HepG2 (cell line): Measurements from ENCODE around the gene COL27A1. TPM values are rescaled to one million over a fixed set of nuclear protein-coding genes. Genes with fewer than 3 reads are reported as not detected.

Source experiments
- BCLAF1 ChIP-seq: fragments of 450-650 bp; IDR thresholded peaks from 2 replicates; pipeline ENCODE4 v1.6.1; 2017; ENCODE audit warnings: mild to moderate bottlenecking
- BHLHE40 ChIP-seq: IDR thresholded peaks from 2 replicates; pipeline ENCODE4 v1.6.1; 2011; ENCODE audit warnings: low read length, improper control_type of control experiment
- GATA4 ChIP-seq: sonication (generic); IDR thresholded peaks from 2 replicates; pipeline ENCODE4 v1.6.1; 2016; ENCODE audit warnings: antibody characterized with exemption, low read depth, borderline replicate concordance
- HHEX ChIP-seq: IDR thresholded peaks from 2 replicates; pipeline ENCODE4 v1.6.1; 2016; ENCODE audit warnings: control low read depth
- NFAT5 ChIP-seq: sonication (generic); formaldehyde crosslinking; IDR thresholded peaks from 2 replicates; pipeline ENCODE4 v1.4.0; 2020; ENCODE audit warnings: missing genetic modification reagents
- NFATC3 ChIP-seq: sonication (generic); formaldehyde crosslinking; IDR thresholded peaks from 2 replicates; pipeline ENCODE4 v1.5.1; 2020; ENCODE audit warnings: mild to moderate bottlenecking, missing genetic modification reagents
- PHB2 ChIP-seq: fragments of 450-650 bp; IDR thresholded peaks from 2 replicates; pipeline ENCODE4 v1.6.1; 2018; ENCODE audit not compliant: partially characterized antibody
- RAD21 ChIP-seq: fragments of 450-650 bp; formaldehyde crosslinking; IDR thresholded peaks from 2 replicates; pipeline ENCODE4 v1.5.0; 2020; ENCODE audit warnings: mild to moderate bottlenecking
- RXRB ChIP-seq: IDR thresholded peaks from 2 replicates; pipeline ENCODE4 v1.6.1; 2016; ENCODE audit warnings: borderline replicate concordance, missing genetic modification reagents, missing compliant biosample characterization
- TEAD3 ChIP-seq: optimal IDR thresholded peaks from 2 replicates; pipeline ENCODE3; 2016; ENCODE audit warnings: borderline replicate concordance
- ZBTB7A ChIP-seq: sonication (generic); formaldehyde crosslinking; IDR thresholded peaks from 2 replicates; pipeline ENCODE4 v1.8.0; 2022; ENCODE audit warnings: mild to moderate bottlenecking, missing genetic modification reagents
- ZMYM3 ChIP-seq: sonication (generic); formaldehyde crosslinking; IDR thresholded peaks from 2 replicates; pipeline ENCODE4 v1.5.1; 2020; ENCODE audit warnings: mild to moderate bottlenecking, missing genetic modification reagents
- ZNF124 ChIP-seq: sonication (generic); formaldehyde crosslinking; IDR thresholded peaks from 2 replicates; pipeline ENCODE4 v1.4.0; 2020; ENCODE audit warnings: missing genetic modification reagents
- ZNF292 ChIP-seq: sonication (generic); formaldehyde crosslinking; IDR thresholded peaks from 2 replicates; pipeline ENCODE4 v1.8.1; 2022; ENCODE audit warnings: mild to moderate bottlenecking, low read depth, missing genetic modification reagents, borderline replicate concordance
- ZNF800 ChIP-seq: sonication (generic); formaldehyde crosslinking; IDR thresholded peaks from 2 replicates; pipeline ENCODE4 v1.4.0; 2020; ENCODE audit warnings: missing genetic modification reagents
- ZSCAN12 ChIP-seq: sonication (generic); formaldehyde crosslinking; IDR thresholded peaks from 2 replicates; pipeline ENCODE4 v1.9.0; 2021; ENCODE audit warnings: mild to moderate bottlenecking, missing genetic modification reagents
- ZSCAN21 ChIP-seq: sonication (generic); formaldehyde crosslinking; IDR thresholded peaks from 2 replicates; pipeline ENCODE4 v1.8.0; 2022; ENCODE audit warnings: mild to moderate bottlenecking, missing genetic modification reagents, moderate library complexity, borderline replicate concordance
- polyA plus RNA-seq, 8 experiments: library from polyadenylated mRNA; depleted of rRNA in 3 of 8; stranded (reverse) in 7 of 8; unstranded in 1 of 8; fragments of >200 nt; fragmentation: Illumina TruSeq in 4 of 8; extraction: Trizol in 4 of 8; gene quantifications; 2 replicates each; pipeline versions ENCODE4 v1.2.1 to v1.2.3, GENCODE V29; 2011 to 2016; ENCODE audit warnings: low read depth in 4 of 8, missing spikeins in 1 of 8, mixed read lengths in 1 of 8; ENCODE audit not compliant: insufficient read depth in 1 of 8
- total RNA-seq, 5 experiments: library from RNA; depleted of rRNA; stranded (reverse); fragments of >200 nt; fragmentation: Illumina TruSeq; extraction: Trizol; gene quantifications; 2 replicates each; pipeline ENCODE4 v1.2.3, GENCODE V29; 2016; ENCODE audit warnings: low read depth in 1 of 5
- TF ChIP-seq, protein P1 (sequence below): sonication (generic); formaldehyde crosslinking; IDR thresholded peaks from 2 replicates; pipeline ENCODE4 v1.4.0; 2020; ENCODE audit warnings: missing genetic modification reagents; ENCODE audit errors: not compliant biosample characterization
- TF ChIP-seq, protein P2 (sequence below): sonication (generic); formaldehyde crosslinking; IDR thresholded peaks from 2 replicates; pipeline ENCODE4 v1.8.1; 2023; ENCODE audit warnings: missing genetic modification reagents, mild to moderate bottlenecking, borderline replicate concordance

Gene COL27A1
- total and polyA plus RNA-seq, 2 of the 13 experiments (the other 11 are each of a cell fraction or from before 2014, with no cell fraction given): 71.3 to 89.1 TPM

DNA sequence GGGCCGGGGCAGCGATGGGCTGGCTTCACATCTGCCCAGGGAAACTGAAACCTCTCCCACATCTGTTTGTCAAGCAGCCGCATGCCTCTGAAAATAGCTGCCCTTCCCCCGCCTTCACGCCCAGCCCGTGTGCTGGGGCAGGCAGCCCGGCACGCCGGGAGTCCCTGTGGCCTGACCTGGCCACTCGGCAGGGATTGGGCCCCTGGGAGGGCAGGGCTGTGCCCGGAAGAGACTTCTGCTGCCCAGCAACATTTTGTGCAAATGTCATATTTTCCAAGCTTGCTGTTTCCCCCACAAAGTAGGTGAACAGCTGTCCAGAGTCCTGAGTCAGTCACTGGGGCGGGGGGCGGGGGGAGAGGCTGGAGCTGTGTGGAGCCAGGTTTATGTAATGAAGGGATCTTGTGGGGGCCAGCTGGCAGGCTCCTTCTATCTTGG lies 8.2 kb downstream of the COL27A1 start (continued):
- TF ChIP-seq ZNF800 (CRISPR knock-in tag) (no peak), GATA4 (0 out of 2 replicates have a peak, but pooled peaks have one; percentile 18), ZMYM3 (CRISPR knock-in tag) (peak; percentile 45), ZBTB7A (CRISPR knock-in tag) (no peak), ZSCAN12 (CRISPR knock-in tag) (no peak), HHEX (CRISPR knock-in tag) (no peak), ZNF292 (peak; percentile 52; the same call in 1 of the 2 replicates), NFAT5 (CRISPR knock-in tag) (no peak), ZSCAN21 (no peak), PHB2 (no peak), RAD21 (CRISPR knock-in tag) (0 out of 2 replicates have a peak, but pooled peaks have one; percentile 23), TEAD3 (peak; percentile 70), RXRB (peak; percentile 57), NFATC3 (CRISPR knock-in tag) (no peak), BHLHE40 (peak; percentile 67), BCLAF1 (no peak), ZNF124 (CRISPR knock-in tag) (no peak)
- TF ChIP-seq, protein P1, sequence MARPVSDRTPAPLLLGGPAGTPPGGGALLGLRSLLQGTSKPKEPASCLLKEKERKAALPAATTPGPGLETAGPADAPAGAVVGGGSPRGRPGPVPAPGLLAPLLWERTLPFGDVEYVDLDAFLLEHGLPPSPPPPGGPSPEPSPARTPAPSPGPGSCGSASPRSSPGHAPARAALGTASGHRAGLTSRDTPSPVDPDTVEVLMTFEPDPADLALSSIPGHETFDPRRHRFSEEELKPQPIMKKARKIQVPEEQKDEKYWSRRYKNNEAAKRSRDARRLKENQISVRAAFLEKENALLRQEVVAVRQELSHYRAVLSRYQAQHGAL (CRISPR knock-in tag): no peak
- TF ChIP-seq, protein P2, sequence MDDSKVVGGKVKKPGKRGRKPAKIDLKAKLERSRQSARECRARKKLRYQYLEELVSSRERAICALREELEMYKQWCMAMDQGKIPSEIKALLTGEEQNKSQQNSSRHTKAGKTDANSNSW (CRISPR knock-in tag): no peak
